ENCODE results near the gene CXorf49B.
"Not testable (repeated sequence)": the region's sequence is repeated elsewhere in the genome, so short reads cannot be mapped to it uniquely, and the experiment has no call there.

CXorf49B gene

GRCh38 chrX:71763049-71763448 lies at the start of gene CXorf49B:
TSS of gene CXorf49B (plus strand) at chrX:71763349. CDS start at chrX:71763424, 75 bp downstream.
- DNase-seq (ENCODE audit: low spot score) = not testable (repeated sequence)

GRCh38 chrX:71714064-71714463 lies 49.1 kb upstream of the CXorf49B start:
- not testable (repeated sequence) for DNase-seq (ENCODE audit: low spot score)

GRCh38 chrX:71715551-71715950 lies 47.6 kb upstream of the CXorf49B start:
- DNase-seq (ENCODE audit: low spot score) = not testable (repeated sequence)

GRCh38 chrX:71716323-71716722 lies 46.8 kb upstream of the CXorf49B start:
- not testable (repeated sequence) for DNase-seq (ENCODE audit: low spot score)

GRCh38 chrX:71718185-71718584 lies 45.0 kb upstream of the CXorf49B start, which contains the start of gene CXorf49:
TSS of gene CXorf49 (minus strand) at chrX:71718285. CDS start at chrX:71718151, 134 bp downstream.
- not testable (repeated sequence) for DNase-seq (ENCODE audit: low spot score)

- not testable (repeated sequence) for DNase-seq (ENCODE audit: low spot score)
Measured at GRCh38 chrX:71719195-71719594, 44.0 kb upstream of the CXorf49B start.

GRCh38 chrX:71720289-71720886 lies 42.8 kb upstream of the CXorf49B start:
- not testable (repeated sequence) for DNase-seq (ENCODE audit: low spot score)

GRCh38 chrX:71760688-71761281 lies 2.4 kb upstream of the CXorf49B start:
- not testable (repeated sequence) for DNase-seq (ENCODE audit: low spot score)

- not testable (repeated sequence) for DNase-seq (ENCODE audit: low spot score)
Measured at GRCh38 chrX:71764832-71765231, 1.7 kb downstream of the CXorf49B start.

- DNase-seq (ENCODE audit: low spot score) = not testable (repeated sequence)
Measured at GRCh38 chrX:71765613-71766012, 2.5 kb downstream of the CXorf49B start.

- not testable (repeated sequence) for DNase-seq (ENCODE audit: low spot score)
Measured at GRCh38 chrX:71767134-71767533, 4.0 kb downstream of the CXorf49B start.

- DNase-seq (ENCODE audit: low spot score) = not testable (repeated sequence)
Measured at GRCh38 chrX:71778322-71778721, 15.2 kb downstream of the CXorf49B start.

- not testable (repeated sequence) for DNase-seq (ENCODE audit: low spot score)
Measured at GRCh38 chrX:71782225-71782949, 19.2 kb downstream of the CXorf49B start.

- not testable (repeated sequence) for DNase-seq (ENCODE audit: low spot score)
Measured at GRCh38 chrX:71782950-71783299, 19.8 kb downstream of the CXorf49B start.

GRCh38 chrX:71783569-71784347 lies 20.6 kb downstream of the CXorf49B start:
- DNase-seq (ENCODE audit: low spot score) = not testable (repeated sequence)

- DNase-seq (ENCODE audit: low spot score) = not testable (repeated sequence)
Measured at GRCh38 chrX:71784348-71784983, 21.3 kb downstream of the CXorf49B start.

- DNase-seq (ENCODE audit: low spot score) = not testable (repeated sequence)
Measured at GRCh38 chrX:71806450-71806849, 43.3 kb downstream of the CXorf49B start.

GRCh38 chrX:71809886-71810285 lies 46.7 kb downstream of the CXorf49B start:
- no peak for DNase-seq (ENCODE audit: low spot score)

- no peak for DNase-seq (ENCODE audit: low spot score)
Measured at GRCh38 chrX:71814123-71814912, 51.2 kb downstream of the CXorf49B start.

GRCh38 chrX:71815121-71815905 lies 52.2 kb downstream of the CXorf49B start:
- DNase-seq (ENCODE audit: low spot score) = no peak

Data from RKO (cell line).